ENCODE measurements around the gene B3GAT1. TPM values are rescaled to one million over a fixed set of nuclear protein-coding genes. Genes with fewer than 3 reads are reported as not detected.

The B3GAT1 gene
- total RNA-seq, 2 donors from 2014 or later: 0.13 TPM; not detected in 1

- DNase-seq: no peak
- Histone ChIP-seq H3K9ac (ENCODE audit: low read depth in 2 of 2, low read length in 2 of 2) (no peak overlapping the region), H3K27me3 (peaks cover 41% of the 10 kb centered on the region), H3K27ac (no peak overlapping the region), H3K9me3 (no peaks in the 10 kb centered on the region), H3K36me3 (no peaks in the 10 kb centered on the region), H3K4me1 (no peaks in the 10 kb centered on the region), H3K4me3 (no peak overlapping the region)
- intact Hi-C loops (cut with DNase I): no loop called here
- no peak for TF ChIP-seq CTCF (IDR thresholded peaks at IDR 0.05)
These were observed 1.2 kb upstream of the B3GAT1 start for GRCh38 chr11:134413043-134413825.

GRCh38 chr11:134410766-134411165 lies 1.3 kb downstream of the B3GAT1 start:
- H3K9ac ChIP-seq (ENCODE audit: low read depth in 2 of 2, low read length in 2 of 2): no peak overlapping the region
- TF ChIP-seq CTCF (IDR thresholded peaks at IDR 0.05): no peak
- intact Hi-C loops (cut with DNase I): no loop called here
- H3K27ac ChIP-seq: no peak overlapping the region
- no peaks in the 10 kb centered on the region for H3K9me3 ChIP-seq
- no peak for DNase-seq
- no peaks in the 10 kb centered on the region for H3K4me1 ChIP-seq
- peaks cover 41% of the 10 kb centered on the region for H3K27me3 ChIP-seq
- no peaks in the 10 kb centered on the region for H3K36me3 ChIP-seq
- no peak overlapping the region for H3K4me3 ChIP-seq

- no peaks in the 10 kb centered on the region for H3K36me3 ChIP-seq
- H3K4me3 ChIP-seq: no peak overlapping the region
- intact Hi-C loops (cut with DNase I): no loop called here
- H3K27me3 ChIP-seq: peaks cover 39% of the 10 kb centered on the region
- no peak overlapping the region for H3K9ac ChIP-seq (ENCODE audit: low read depth in 2 of 2, low read length in 2 of 2)
- DNase-seq: no peak
- TF ChIP-seq CTCF (IDR thresholded peaks at IDR 0.05): no peak
- no peak overlapping the region for H3K27ac ChIP-seq
- no peaks in the 10 kb centered on the region for H3K9me3 ChIP-seq
- H3K4me1 ChIP-seq: no peaks in the 10 kb centered on the region
These were observed 2.3 kb downstream of the B3GAT1 start for GRCh38 chr11:134409552-134410429.

- Histone ChIP-seq H3K9me3 (no peaks in the 10 kb centered on the region), H3K27ac (no peak overlapping the region), H3K36me3 (no peaks in the 10 kb centered on the region), H3K9ac (ENCODE audit: low read depth in 2 of 2, low read length in 2 of 2) (no peak overlapping the region), H3K4me3 (no peak overlapping the region), H3K4me1 (no peaks in the 10 kb centered on the region), H3K27me3 (peaks cover 24% of the 10 kb centered on the region)
- TF ChIP-seq CTCF (IDR thresholded peaks at IDR 0.05): no peak
- DNase-seq: no peak
- intact Hi-C loops (cut with DNase I): no loop called here
These were observed 4.1 kb downstream of the B3GAT1 start for GRCh38 chr11:134407923-134408322.

GRCh38 chr11:134407321-134407828 lies 4.7 kb downstream of the B3GAT1 start:
- no peak overlapping the region for H3K27ac ChIP-seq
- H3K4me1 ChIP-seq: no peaks in the 10 kb centered on the region
- H3K9ac ChIP-seq (ENCODE audit: low read depth in 2 of 2, low read length in 2 of 2): no peak overlapping the region
- H3K27me3 ChIP-seq: peaks cover 19% of the 10 kb centered on the region
- no peak for DNase-seq
- no peak for TF ChIP-seq CTCF (IDR thresholded peaks at IDR 0.05)
- intact Hi-C loops (cut with DNase I): no loop called here
- no peaks in the 10 kb centered on the region for H3K9me3 ChIP-seq
- H3K36me3 ChIP-seq: no peaks in the 10 kb centered on the region
- H3K4me3 ChIP-seq: no peak overlapping the region

All from colonic mucosa (tissue), 4 donors.